G401.6 (cell line): ENCODE results near the gene SYT9.

Experiments
- FAIRE-seq: peaks from 2 replicates; lab custom pipeline; 2012; peaks lifted over from hg19 to GRCh38; lab: Jason Lieb, UNC

SYT9 gene

GRCh38 chr11:7251836-7252682, at the start of gene SYT9:
Gene SYT9, plus strand, starts transcription at chr11:7251904. Its CDS starts 283 bp downstream, at chr11:7252187.
- FAIRE-seq, result no peak

- FAIRE-seq, result no peak
Observed at GRCh38 chr11:7202412-7202811, 49.3 kb upstream of the SYT9 start.

- no peak for FAIRE-seq
Observed at GRCh38 chr11:7204778-7205177, 46.9 kb upstream of the SYT9 start.

GRCh38 chr11:7208391-7208790, 43.3 kb upstream of the SYT9 start:
- FAIRE-seq, result no peak

GRCh38 chr11:7219491-7219890, 32.2 kb upstream of the SYT9 start:
- no peak for FAIRE-seq

- FAIRE-seq, result no peak
Observed at GRCh38 chr11:7220636-7221035, 31.1 kb upstream of the SYT9 start.

- FAIRE-seq, result no peak
Observed at GRCh38 chr11:7222619-7223018, 29.1 kb upstream of the SYT9 start.

GRCh38 chr11:7239877-7240276, 11.8 kb upstream of the SYT9 start:
- no peak for FAIRE-seq

- FAIRE-seq, result no peak
Observed at GRCh38 chr11:7245341-7245740, 6.4 kb upstream of the SYT9 start.

GRCh38 chr11:7246179-7246578, 5.5 kb upstream of the SYT9 start:
- no peak for FAIRE-seq

GRCh38 chr11:7250166-7250565, 1.5 kb upstream of the SYT9 start:
- FAIRE-seq, result no peak

GRCh38 chr11:7251487-7251835, 243 bp upstream of the SYT9 start:
- no peak for FAIRE-seq

- no peak for FAIRE-seq
Observed at GRCh38 chr11:7252683-7253213, 1.0 kb downstream of the SYT9 start.

GRCh38 chr11:7253800-7254199, 2.1 kb downstream of the SYT9 start:
- FAIRE-seq, result no peak

GRCh38 chr11:7254731-7255291, 3.1 kb downstream of the SYT9 start:
- no peak for FAIRE-seq

GRCh38 chr11:7256943-7257342, 5.2 kb downstream of the SYT9 start:
- FAIRE-seq, result no peak

- FAIRE-seq, result no peak
Observed at GRCh38 chr11:7257724-7258123, 6.0 kb downstream of the SYT9 start.

GRCh38 chr11:7261578-7261977, 9.9 kb downstream of the SYT9 start:
- no peak for FAIRE-seq

- no peak for FAIRE-seq
Observed at GRCh38 chr11:7262672-7263071, 11.0 kb downstream of the SYT9 start.

GRCh38 chr11:7263842-7264241, 12.1 kb downstream of the SYT9 start:
- FAIRE-seq, result no peak

- FAIRE-seq, result no peak
Observed at GRCh38 chr11:7268758-7269157, 17.1 kb downstream of the SYT9 start.

GRCh38 chr11:7270233-7270865, 18.6 kb downstream of the SYT9 start:
- no peak for FAIRE-seq

GRCh38 chr11:7272373-7272772, 20.7 kb downstream of the SYT9 start:
- no peak for FAIRE-seq
